GM18499 (cell line): Measurements from ENCODE around the gene CD2.
A peak's percentile ranks its signal among the peaks of the same experiment; 100 is the strongest.

ENCODE experiments used
- ATAC-seq: cut with Tn5 transposase; IDR thresholded peaks from one replicate; pipeline ENCODE4 v1.9.1; 2021; ENCODE audit warnings: moderate number of reproducible peaks; ENCODE audit not compliant: insufficient read depth, unreplicated experiment

CD2 gene

GRCh38 chr1:116770625-116771024 lies 16.4 kb downstream of the CD2 start:
- ATAC-seq = no peak

GRCh38 chr1:116771997-116772647 lies 17.9 kb downstream of the CD2 start:
- ATAC-seq = no peak

- no peak for ATAC-seq
These were observed 18.4 kb downstream of the CD2 start for GRCh38 chr1:116772648-116773045.

GRCh38 chr1:116775116-116775752 lies 21.0 kb downstream of the CD2 start:
- no peak for ATAC-seq

- ATAC-seq = no peak
These were observed 23.9 kb downstream of the CD2 start for GRCh38 chr1:116777831-116778830.

GRCh38 chr1:116781034-116781433 lies 26.8 kb downstream of the CD2 start:
- no peak for ATAC-seq

- no peak for ATAC-seq
These were observed 30.8 kb downstream of the CD2 start for GRCh38 chr1:116785006-116785405.

- no peak for ATAC-seq
These were observed 31.8 kb downstream of the CD2 start for GRCh38 chr1:116786049-116786448.

- no peak for ATAC-seq
These were observed 37.5 kb downstream of the CD2 start for GRCh38 chr1:116791727-116792126.

- ATAC-seq = no peak
These were observed 39.2 kb downstream of the CD2 start for GRCh38 chr1:116793357-116793935.

GRCh38 chr1:116794371-116794770 lies 40.1 kb downstream of the CD2 start:
- no peak for ATAC-seq

GRCh38 chr1:116794804-116795481 lies 40.7 kb downstream of the CD2 start:
- peak; percentile 88 for ATAC-seq

- ATAC-seq = no peak
These were observed 41.2 kb downstream of the CD2 start for GRCh38 chr1:116795482-116795829.

GRCh38 chr1:116804736-116805135 lies 50.5 kb downstream of the CD2 start:
- no peak for ATAC-seq

- ATAC-seq = no peak
These were observed 51.2 kb downstream of the CD2 start for GRCh38 chr1:116805398-116805797.

- ATAC-seq = no peak
These were observed 52.0 kb downstream of the CD2 start for GRCh38 chr1:116806245-116806644.

- ATAC-seq = no peak
These were observed 52.4 kb downstream of the CD2 start for GRCh38 chr1:116806671-116807070.

GRCh38 chr1:116807394-116808199 lies 53.4 kb downstream of the CD2 start:
- no peak for ATAC-seq

GRCh38 chr1:116808200-116808847 lies 54.1 kb downstream of the CD2 start:
- no peak for ATAC-seq
